Aorta (tissue), 5 donors: ENCODE data around the gene HSP90B1. TPM values are rescaled to one million over a fixed set of nuclear protein-coding genes. Genes with fewer than 3 reads are reported as not detected.

Experiments
- ATAC-seq: fragments of 200-7000 bp; cut with Tn5 transposase; one replicate; pipeline ENCODE4 v1.9.1; 2022; ENCODE audit warnings: moderate library complexity; ENCODE audit not compliant: low FRiP score
- DNase-seq, 2 donors: peaks; one replicate each; pipeline ENCODE4 v3.0.0-alpha.2; 2020
- H3K27ac ChIP-seq, 2 donors: one replicate each; pipeline ENCODE4 v1.5.1; 2013; ENCODE audit warnings: low read length in 2 of 2, mild to moderate bottlenecking in 2 of 2, moderate library complexity in 2 of 2, control low read depth in 1 of 2, inconsistent platforms in 1 of 2, low read depth in 1 of 2
- H3K27me3 ChIP-seq, 2 donors: one replicate each; pipeline ENCODE4 v1.6.1; 2013; ENCODE audit warnings: control low read depth in 1 of 2, low read length in 1 of 2, mild to moderate bottlenecking in 1 of 2, moderate library complexity in 1 of 2; ENCODE audit not compliant: insufficient read depth in 2 of 2, control insufficient read depth in 1 of 2
- H3K36me3 ChIP-seq, 2 donors: one replicate each; pipeline ENCODE4 v1.6.1; 2013; ENCODE audit warnings: control low read depth in 1 of 2, low read length in 1 of 2, mild to moderate bottlenecking in 1 of 2; ENCODE audit not compliant: insufficient read depth in 2 of 2, control insufficient read depth in 1 of 2
- H3K4me1 ChIP-seq, 2 donors: one replicate each; pipeline ENCODE4 v1.6.1; 2013; ENCODE audit warnings: low read length in 2 of 2, control low read depth in 1 of 2, mild to moderate bottlenecking in 1 of 2, moderate library complexity in 1 of 2; ENCODE audit not compliant: insufficient read depth in 2 of 2, control insufficient read depth in 1 of 2
- H3K4me3 ChIP-seq, 2 donors: one replicate each; pipeline ENCODE4 v1.5.1; 2013; ENCODE audit warnings: low read length in 2 of 2, control low read depth in 1 of 2, mild to moderate bottlenecking in 1 of 2
- H3K9me3 ChIP-seq: one replicate; pipeline ENCODE4 v1.6.1; 2013; ENCODE audit warnings: mild to moderate bottlenecking, low read length; ENCODE audit not compliant: control insufficient read depth
- WGBS, 2 donors: extraction: QIAGEN DNeasy Blood & Tissue Kit; methylation state at CpG; one replicate each; pipeline ENCODE4 v1.1.7; 2013; 5-methylcytosine and 5-hydroxymethylcytosine counted together
- intact Hi-C, 2 donors: fragments of 100-400 bp; cut with DNase I; formaldehyde crosslinking; loops; one replicate each; pipeline versions ENCODE4 v1.14.2 to v1.15.0; 2022
- long read RNA-seq, 2 donors: library from polyadenylated mRNA; unstranded; transcript quantifications; one replicate each; pipeline ENCODE4 v2.0.0, GENCODE V29; 2020 to 2021
- polyA plus RNA-seq, 2 donors: library from polyadenylated mRNA; stranded (reverse); fragments of 200-250 nt; gene quantifications; one replicate each; pipeline ENCODE4 v1.2.3, GENCODE V29; 2013
- total RNA-seq, 2 donors: library from RNA; stranded (reverse); fragmentation: NEBNext Ultra II Directional; extraction: Animal tissue kit (Norgen Biotek cat#: 25700); gene quantifications; one replicate each; pipeline ENCODE4 v1.2.1, GENCODE V29; 2021
- donor health status: healthy with polysubstance abuse.
- donor health status: Bipolar disorder and iron deficiency.
- donor health status: DM: no; HTN: no; CAD: no.
- donor health status: DM: no; HTN: no; CAD: no.
- donor health status: DM: yes; HTN: yes; CAD: no.

HSP90B1 gene
- 100 to 1,000 TPM; 641 to 818 TPM for total RNA-seq
- 100 to 1,000 TPM; 458 to 512 TPM for polyA plus RNA-seq
- long read RNA-seq, donor 1, transcript HSP90B1-201 (18 exons, 2,858 nt), result major isoform, 293 of 974 reads
- long read RNA-seq, donor 1, partial matches to known transcripts, result 634 of 974 reads
- long read RNA-seq, donor 1, other reads (novel, unspliced or antisense), result 47 of 974 reads
- long read RNA-seq, donor 2, transcript HSP90B1-201 (18 exons, 2,858 nt), result major isoform, 161 of 314 reads
- long read RNA-seq, donor 2, partial matches to known transcripts, result 139 of 314 reads
- long read RNA-seq, donor 2, other reads (novel, unspliced or antisense), result 14 of 314 reads

GRCh38 chr12:103930034-103930786 lies at the start of gene HSP90B1:
TSS of gene HSP90B1 (plus strand) at chr12:103930410. CDS start at chr12:103930516, 106 bp downstream.
- Histone ChIP-seq H3K4me3 (peak within 1 kb of the TSS; percentile 78 to 80), H3K27me3 (no peaks in the 10 kb centered on the region), H3K4me1 (peaks cover 0 to 6% of the 10 kb centered on the region in 2 donors), H3K9me3 (no peaks in the 10 kb centered on the region), H3K36me3 (peaks cover 0 to 3% of the 10 kb centered on the region in 2 donors), H3K27ac (peak within 1 kb of the TSS; percentile 68 to 97)
- WGBS, 2 donors, result 0 to 1% methylated on average over 53 to 56 of the region's 56 CpGs
- DNase-seq (peak; percentile 99 to 100), ATAC-seq (peak; percentile 96)
- intact Hi-C loops, result loop anchor here in 1 of 2 donors (10.0 kb wide), 1 partner anchor 45 kb away; no protein-coding TSS in a partner anchor

- intact Hi-C loops, result loop anchor here (5.0 to 10.0 kb wide), 2 partner anchors 46 to 54 kb away; partner anchors contain the start of gene HSP90B1 (in 1 of the 2)
- no peak for DNase-seq
- Histone ChIP-seq H3K9me3 (no peaks in the 10 kb centered on the region), H3K36me3 (no peaks in the 10 kb centered on the region), H3K27ac (no peak overlapping the region), H3K4me1 (no peaks in the 10 kb centered on the region), H3K4me3 (no peak overlapping the region), H3K27me3 (no peaks in the 10 kb centered on the region)
- 65 to 70% methylated on average over 2 of the region's 2 CpGs for WGBS, 2 donors
- no peak for ATAC-seq
Measured at GRCh38 chr12:103881261-103881660, 48.9 kb upstream of the HSP90B1 start.

- Histone ChIP-seq H3K4me3 (no peak overlapping the region), H3K9me3 (no peaks in the 10 kb centered on the region), H3K36me3 (no peaks in the 10 kb centered on the region), H3K27ac (no peak overlapping the region), H3K27me3 (no peaks in the 10 kb centered on the region), H3K4me1 (no peaks in the 10 kb centered on the region)
- intact Hi-C loops, result loop anchor here (5.0 to 10.0 kb wide), 2 partner anchors 44 to 52 kb away; partner anchors contain the start of gene HSP90B1 (in 1 of the 2)
- ATAC-seq (no peak), DNase-seq (no peak)
- WGBS, 2 donors, result 73 to 74% methylated on average over 2 of the region's 2 CpGs
Measured at GRCh38 chr12:103882861-103883596, 47.2 kb upstream of the HSP90B1 start.

GRCh38 chr12:103883908-103884307 lies 46.3 kb upstream of the HSP90B1 start:
- DNase-seq (no peak), ATAC-seq (no peak)
- Histone ChIP-seq H3K27me3 (no peaks in the 10 kb centered on the region), H3K27ac (no peak overlapping the region), H3K9me3 (no peaks in the 10 kb centered on the region), H3K4me3 (no peak overlapping the region), H3K36me3 (no peaks in the 10 kb centered on the region), H3K4me1 (no peaks in the 10 kb centered on the region)
- 12 to 13% methylated on average over 2 of the region's 2 CpGs for WGBS, 2 donors
- intact Hi-C loops, result loop anchor here (5.0 to 10.0 kb wide), 2 partner anchors 43 to 51 kb away; partner anchors contain the start of gene HSP90B1 (in 1 of the 2)

- no peak for ATAC-seq
- no peaks in the 10 kb centered on the region for H3K27me3 ChIP-seq
- intact Hi-C loops, result loop anchor here (5.0 to 10.0 kb wide), 2 partner anchors 43 to 50 kb away; partner anchors contain the start of gene HSP90B1 (in 1 of the 2)
- H3K4me3 ChIP-seq, result no peak overlapping the region
- no peak for DNase-seq
- H3K36me3 ChIP-seq, result no peaks in the 10 kb centered on the region
- no peaks in the 10 kb centered on the region for H3K4me1 ChIP-seq
- H3K27ac ChIP-seq, result no peak overlapping the region
- H3K9me3 ChIP-seq, result no peaks in the 10 kb centered on the region
- WGBS, 2 donors, result 1 to 6% methylated on average over 4 of the region's 4 CpGs
Measured at GRCh38 chr12:103884316-103884715, 45.9 kb upstream of the HSP90B1 start.

- DNase-seq (no peak), ATAC-seq (no peak)
- intact Hi-C loops, result loop anchor here in 1 of 2 donors (10.0 kb wide), 1 partner anchor 49 kb away; the partner anchor contains the start of gene HSP90B1
- Histone ChIP-seq H3K9me3 (no peaks in the 10 kb centered on the region), H3K36me3 (no peaks in the 10 kb centered on the region), H3K4me3 (no peak overlapping the region), H3K27ac (no peak overlapping the region), H3K4me1 (no peaks in the 10 kb centered on the region), H3K27me3 (no peaks in the 10 kb centered on the region)
- 53 to 82% methylated on average over 4 of the region's 4 CpGs for WGBS, 2 donors
Measured at GRCh38 chr12:103886195-103886797, 43.9 kb upstream of the HSP90B1 start.

- WGBS, 2 donors, result 77 to 80% methylated on average over 1 of the region's 1 CpG
- intact Hi-C loops, result loop anchor here in 1 of 2 donors (10.0 kb wide), 1 partner anchor 47 kb away; the partner anchor contains the start of gene HSP90B1
- no peak overlapping the region for H3K4me3 ChIP-seq
- no peaks in the 10 kb centered on the region for H3K36me3 ChIP-seq
- no peaks in the 10 kb centered on the region for H3K9me3 ChIP-seq
- no peak overlapping the region for H3K27ac ChIP-seq
- DNase-seq (no peak), ATAC-seq (no peak)
- H3K4me1 ChIP-seq, result no peaks in the 10 kb centered on the region
- no peaks in the 10 kb centered on the region for H3K27me3 ChIP-seq
Measured at GRCh38 chr12:103887738-103888137, 42.5 kb upstream of the HSP90B1 start.

- intact Hi-C loops, result no loop called here
- Histone ChIP-seq H3K4me1 (no peaks in the 10 kb centered on the region), H3K36me3 (no peaks in the 10 kb centered on the region), H3K27ac (no peak overlapping the region), H3K4me3 (no peak overlapping the region), H3K27me3 (no peaks in the 10 kb centered on the region), H3K9me3 (no peaks in the 10 kb centered on the region)
- DNase-seq, result no peak
- no peak for ATAC-seq
- 48 to 76% methylated on average over 3 of the region's 3 CpGs for WGBS, 2 donors
Measured at GRCh38 chr12:103897316-103897715, 32.9 kb upstream of the HSP90B1 start.
